NCI-H345 treated with DMSO at 0.1 percent for 48 hours (cell line): ENCODE measurements around the gene FANCE.

Source experiments
- DNase-seq: peaks from one replicate; lab custom pipeline; 2025; ENCODE audit not compliant: unreplicated experiment; lab: John Stamatoyannopoulos, UW

Gene FANCE

DNA sequence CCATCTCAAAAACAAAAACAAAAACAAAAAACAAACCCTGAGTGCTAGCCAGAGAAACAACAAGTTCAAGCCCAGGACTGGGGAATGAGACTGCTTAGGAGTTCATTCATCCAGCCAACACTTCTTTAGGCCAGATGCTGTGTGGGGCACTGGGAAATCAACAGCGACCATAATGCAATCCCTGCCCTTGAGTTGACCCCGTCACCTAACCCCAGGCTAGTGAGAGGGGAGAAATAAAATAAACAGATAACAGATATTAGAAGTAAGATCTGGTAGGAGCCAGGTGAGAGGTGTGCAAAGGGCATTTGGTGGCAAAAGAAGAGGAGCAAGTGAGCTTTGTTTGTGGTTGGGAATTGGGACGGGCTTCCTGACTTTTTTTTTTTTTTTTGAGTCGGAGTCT lies 11.2 kb downstream of the FANCE start:
- DNase-seq, result no peak

DNA sequence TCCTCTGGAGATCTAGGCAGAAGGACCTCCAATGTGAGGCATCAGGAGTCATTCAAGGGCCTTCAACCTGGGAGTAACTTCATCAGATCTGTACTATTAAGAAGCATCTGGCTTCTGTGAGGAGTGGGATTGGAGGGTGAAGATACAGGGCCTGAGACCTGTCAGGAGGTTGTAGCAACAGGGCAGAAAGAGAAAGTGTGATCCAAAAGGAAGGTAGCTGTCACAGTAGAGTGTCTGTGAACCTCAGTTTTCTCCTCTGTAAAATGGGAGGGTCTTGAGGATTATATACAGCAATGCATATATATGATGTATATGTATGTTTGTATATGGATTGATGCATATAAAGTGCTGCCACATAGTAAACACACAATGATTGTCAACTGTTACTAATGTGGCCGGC lies 13.5 kb downstream of the FANCE start:
- no peak for DNase-seq

DNA sequence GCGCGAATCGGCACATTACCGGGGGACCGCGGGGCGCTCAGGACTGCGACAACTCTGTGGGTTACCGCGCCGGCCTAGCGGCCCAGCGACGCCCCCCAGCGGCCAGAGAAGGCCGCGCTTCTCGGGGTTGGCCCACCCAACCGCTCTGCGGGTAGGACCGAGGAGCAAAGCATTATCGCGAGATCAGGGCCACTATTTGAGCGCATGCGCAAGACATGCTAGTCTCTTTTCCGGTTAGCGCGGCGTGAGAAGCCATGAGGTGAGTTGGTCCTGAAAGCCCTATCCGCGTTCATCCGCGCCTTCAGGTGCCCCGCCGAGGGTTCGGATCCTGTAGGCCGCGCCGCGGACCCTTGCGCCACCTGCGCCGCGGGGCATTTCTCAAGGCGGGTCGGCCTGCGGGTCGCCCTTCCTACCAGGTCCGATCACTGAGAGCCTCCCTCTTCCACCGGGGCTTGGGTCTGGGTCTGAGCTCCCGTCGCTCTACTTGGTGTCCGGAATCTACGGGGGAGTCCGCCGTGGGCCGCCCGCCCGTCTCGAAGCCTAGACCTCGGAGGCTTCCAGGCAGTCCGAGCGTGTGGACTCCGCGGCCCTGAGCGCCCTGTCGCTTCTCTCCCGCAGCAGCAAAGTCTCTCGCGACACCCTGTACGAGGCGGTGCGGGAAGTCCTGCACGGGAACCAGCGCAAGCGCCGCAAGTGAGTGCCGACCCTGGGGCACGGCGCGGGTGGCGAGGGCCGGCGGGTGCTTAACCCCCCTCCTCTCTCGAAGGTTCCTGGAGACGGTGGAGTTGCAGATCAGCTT lies 16.2 kb downstream of the FANCE start, which contains the start of gene RPL10A:
RPL10A (plus strand) TSS at position 221 of the 799 bp plus-strand sequence; CDS start at position 255, 34 bp downstream.
- peak; percentile 82 for DNase-seq

DNA sequence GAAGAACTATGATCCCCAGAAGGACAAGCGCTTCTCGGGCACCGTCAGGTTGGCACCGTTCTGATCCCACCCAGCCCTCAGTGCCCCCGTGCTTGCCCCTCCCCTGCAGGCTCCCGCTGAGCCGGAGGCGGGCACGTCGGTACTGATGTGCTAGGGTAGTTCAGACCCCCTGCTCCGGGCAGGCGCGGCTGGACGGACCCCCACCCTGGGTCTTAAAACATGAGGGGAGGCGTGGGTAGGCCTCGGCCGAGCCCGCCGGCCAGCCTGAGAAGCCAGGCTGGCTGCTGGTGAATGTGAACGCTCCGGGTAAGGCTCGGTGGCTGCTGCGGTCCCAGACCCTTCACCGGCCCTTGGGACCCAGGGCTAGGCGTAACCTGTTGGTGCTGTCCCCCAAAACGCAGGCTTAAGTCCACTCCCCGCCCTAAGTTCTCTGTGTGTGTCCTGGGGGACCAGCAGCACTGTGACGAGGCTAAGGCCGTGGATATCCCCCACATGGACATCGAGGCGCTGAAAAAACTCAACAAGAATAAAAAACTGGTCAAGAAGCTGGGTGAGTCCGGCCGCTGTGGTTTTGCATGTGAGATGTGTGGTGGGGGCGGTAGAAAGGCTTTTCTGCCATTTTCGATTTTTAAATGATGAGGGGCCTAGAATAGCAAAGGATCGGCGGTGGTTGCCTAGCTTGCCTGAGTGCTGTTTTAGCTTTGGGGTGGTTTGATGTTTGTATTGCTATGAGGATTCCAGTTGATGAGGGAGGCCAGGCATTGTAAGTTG lies 17.0 kb downstream of the FANCE start:
- DNase-seq, result no peak

GRCh38 chr6:35469751-35470662 lies 17.9 kb downstream of the FANCE start:
- no peak for DNase-seq

DNA sequence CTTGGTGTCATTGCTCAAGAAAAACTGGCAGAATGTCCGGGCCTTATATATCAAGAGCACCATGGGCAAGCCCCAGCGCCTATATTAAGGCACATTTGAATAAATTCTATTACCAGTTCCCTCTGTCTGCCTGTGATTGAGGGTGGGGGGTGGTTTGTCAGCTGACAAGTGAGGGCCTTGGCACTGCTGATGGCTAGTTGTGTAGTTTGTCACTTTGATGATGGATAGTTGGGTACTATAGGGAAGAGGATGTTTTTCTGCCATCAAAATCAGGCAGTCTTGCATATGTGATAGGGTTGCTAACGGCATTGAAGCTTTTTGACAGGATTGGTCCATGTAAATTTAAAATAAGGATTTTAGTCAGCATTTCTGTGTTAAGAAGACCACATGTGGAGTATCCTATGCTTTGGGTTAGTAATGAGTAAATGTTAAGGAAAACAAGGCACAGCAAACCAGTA lies 18.6 kb downstream of the FANCE start:
- no peak for DNase-seq

- DNase-seq, result no peak
These were observed 19.8 kb downstream of the FANCE start for GRCh38 chr6:35471836-35472345.

- DNase-seq, result no peak
These were observed 21.1 kb downstream of the FANCE start for GRCh38 chr6:35473075-35473849.

DNA sequence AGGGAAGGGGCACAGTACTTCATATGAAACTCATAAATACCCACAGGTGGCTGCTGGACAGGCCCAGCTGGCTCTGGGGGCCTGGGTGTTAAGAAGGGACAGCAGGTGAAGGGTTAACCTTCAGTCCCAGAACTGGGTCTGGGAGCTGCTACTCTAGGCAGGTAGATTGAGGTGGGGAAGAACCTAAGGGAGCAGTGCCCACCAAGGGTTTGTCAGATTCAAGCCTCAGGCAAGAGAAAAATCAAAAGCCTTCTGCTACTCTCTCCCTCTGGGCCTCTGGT lies 21.7 kb downstream of the FANCE start:
- DNase-seq, result no peak

- no peak for DNase-seq
These were observed 22.2 kb downstream of the FANCE start for GRCh38 chr6:35474131-35474941.

DNA sequence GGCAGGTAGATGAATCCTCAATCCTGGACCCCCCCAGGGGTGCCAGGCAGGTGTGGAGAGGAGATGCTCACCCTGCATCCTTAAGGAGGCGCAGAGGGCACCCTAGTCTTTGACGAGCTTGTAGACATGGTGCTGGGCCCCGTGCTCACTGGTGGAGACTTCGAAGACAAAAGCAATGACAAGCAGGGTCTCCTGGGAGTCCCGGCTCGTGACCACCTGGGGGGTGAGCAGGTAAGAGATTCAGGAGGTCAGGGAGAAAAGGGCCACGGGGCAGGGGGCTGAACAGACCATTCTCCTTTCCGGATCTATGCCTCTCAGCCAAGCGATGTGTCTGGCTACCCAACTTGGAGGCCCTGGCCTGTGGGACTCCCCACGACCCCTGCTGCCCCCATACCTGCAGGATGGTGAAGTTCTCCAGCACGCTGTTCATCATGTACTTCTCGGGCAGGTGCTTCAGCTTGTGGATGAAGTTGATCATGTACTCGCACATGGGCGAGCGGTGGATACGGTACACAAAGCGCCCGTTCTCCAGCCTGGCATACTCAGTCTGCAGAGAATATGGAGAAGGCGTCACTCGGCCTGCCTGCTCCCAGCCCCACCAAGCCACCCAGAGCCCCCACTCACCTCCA lies 22.9 kb downstream of the FANCE start:
- DNase-seq, result no peak

DNA sequence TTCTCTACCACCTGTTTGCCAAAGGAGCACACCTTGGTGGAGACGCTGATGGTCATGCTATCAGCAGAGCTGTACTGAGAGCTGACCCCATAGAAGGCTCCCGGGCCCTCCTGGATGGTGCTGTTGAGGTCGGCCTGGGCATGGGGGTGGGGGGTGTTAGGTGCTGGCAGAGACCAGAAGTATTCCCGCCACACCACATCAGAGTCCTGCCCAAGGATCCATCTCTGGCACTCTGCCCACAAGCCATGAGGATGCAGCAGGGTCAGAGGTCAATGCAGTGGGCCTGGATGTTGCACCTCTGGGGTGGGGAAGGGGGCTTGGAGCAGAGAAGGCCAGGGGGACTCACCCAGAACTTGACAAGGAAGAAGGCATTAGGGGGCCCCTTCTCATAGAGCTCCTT lies 23.4 kb downstream of the FANCE start:
- DNase-seq, result no peak

DNA sequence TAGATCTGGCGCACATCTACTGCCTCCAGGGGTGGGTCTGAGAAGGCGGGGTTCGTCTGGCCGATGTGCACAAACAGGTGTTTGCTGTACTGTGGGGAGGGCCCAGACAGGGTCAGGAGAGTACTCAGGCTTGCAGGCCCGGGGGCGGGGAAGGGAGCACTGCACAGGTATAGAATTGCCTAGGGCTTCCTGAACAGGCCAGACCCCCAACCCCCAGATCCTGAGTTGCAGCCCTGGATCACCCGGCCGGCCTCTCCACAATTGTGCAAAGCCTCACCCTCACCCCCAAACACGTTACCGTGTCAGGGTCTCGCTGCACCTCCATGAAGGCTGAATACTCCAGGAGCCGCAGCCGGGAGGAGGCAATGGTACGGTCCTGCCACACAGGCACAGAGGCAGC lies 23.9 kb downstream of the FANCE start:
- no peak for DNase-seq

DNA sequence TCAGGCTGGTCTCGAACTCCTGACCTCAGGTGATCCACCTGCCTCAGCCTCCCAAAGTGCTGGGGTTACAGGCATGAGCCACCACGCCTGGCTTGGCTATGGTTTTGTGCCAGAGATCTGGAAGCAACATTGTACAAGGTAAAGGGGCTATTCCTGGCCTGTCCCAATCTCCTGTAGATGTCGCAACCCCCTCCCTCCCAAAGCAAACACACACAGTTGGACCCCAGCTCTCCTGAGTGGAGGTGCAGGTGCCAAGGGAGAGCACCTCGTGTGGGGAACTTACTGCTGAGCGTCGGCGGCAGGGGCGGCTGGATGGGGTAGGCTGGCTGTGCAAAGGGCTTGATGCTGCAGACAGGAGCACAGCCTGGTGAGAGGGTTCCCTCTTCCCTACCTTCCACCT lies 24.9 kb downstream of the FANCE start:
- DNase-seq, result peak; percentile 88

GRCh38 chr6:35477551-35478179 lies 25.5 kb downstream of the FANCE start:
- DNase-seq, result peak; percentile 89

DNA sequence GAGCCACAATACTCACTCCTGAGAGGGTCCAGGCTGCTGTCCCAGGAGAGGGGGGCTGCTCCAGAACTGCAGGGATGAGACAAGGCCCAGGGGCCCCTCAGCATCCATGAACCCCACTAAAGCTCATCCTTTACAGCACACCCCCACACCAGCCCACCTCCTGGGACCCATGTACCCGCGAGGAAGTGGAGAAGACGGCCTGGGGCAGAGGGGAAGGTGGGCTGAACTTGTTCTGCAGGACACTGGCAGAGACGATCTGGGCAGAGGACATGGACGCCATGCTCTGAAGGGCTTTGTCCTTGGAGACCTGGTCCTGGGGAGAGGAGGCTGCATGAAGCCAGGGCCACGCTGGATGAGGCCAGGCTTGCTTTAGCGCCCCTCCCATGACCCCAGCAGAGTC lies 26.1 kb downstream of the FANCE start:
- no peak for DNase-seq

DNA sequence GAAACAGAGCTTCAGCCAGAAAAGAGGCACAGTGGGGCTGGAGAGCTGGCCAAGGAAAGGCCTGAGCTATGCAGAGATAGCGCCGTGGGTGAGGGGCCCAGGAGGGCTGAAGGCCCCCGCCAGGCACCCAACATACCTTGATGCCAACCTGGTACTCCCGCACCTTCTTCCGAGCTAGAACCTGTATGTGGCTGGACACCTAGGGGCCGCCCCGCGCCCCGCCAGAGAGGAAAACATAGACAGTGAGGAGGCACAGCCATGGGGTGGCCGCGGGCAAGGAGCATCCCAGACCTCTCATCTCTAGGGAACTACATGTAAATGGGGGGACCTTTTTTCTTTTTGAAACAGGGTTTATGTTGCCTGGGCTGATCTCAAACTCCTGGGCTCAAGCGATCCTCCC lies 28.0 kb downstream of the FANCE start:
- no peak for DNase-seq

- no peak for DNase-seq
These were observed 29.1 kb downstream of the FANCE start for GRCh38 chr6:35481226-35481625.

- no peak for DNase-seq
These were observed 30.9 kb downstream of the FANCE start for GRCh38 chr6:35483062-35483461.
